NCI-H748 treated with DMSO at 0.1 percent for 48 hours (cell line): Measurements from ENCODE around the gene IL1RL1.

Experiments used
- DNase-seq: peaks from one replicate; lab custom pipeline; 2025; lab: John Stamatoyannopoulos, UW

Gene IL1RL1

DNA sequence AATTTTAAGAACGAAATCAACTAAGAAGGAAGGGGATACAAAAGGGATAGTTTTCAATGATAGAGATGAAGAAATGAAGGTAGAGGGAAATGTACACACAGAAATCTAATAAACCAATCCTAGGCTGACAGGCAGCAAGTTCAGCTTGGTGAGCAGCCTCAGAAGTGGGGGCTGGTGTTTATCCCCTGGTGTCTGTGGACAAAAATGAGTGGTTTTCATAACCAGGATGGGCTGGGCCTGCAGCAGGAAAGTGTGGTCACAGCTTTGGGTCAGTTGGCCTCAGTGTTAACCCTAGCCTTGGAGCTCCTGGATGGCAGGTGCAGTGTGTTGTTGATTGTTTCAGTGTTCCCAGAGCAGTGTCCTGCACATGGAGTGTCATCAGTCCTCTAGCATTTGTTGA, 58.5 kb downstream of the IL1RL1 start:
- no peak for DNase-seq

DNA sequence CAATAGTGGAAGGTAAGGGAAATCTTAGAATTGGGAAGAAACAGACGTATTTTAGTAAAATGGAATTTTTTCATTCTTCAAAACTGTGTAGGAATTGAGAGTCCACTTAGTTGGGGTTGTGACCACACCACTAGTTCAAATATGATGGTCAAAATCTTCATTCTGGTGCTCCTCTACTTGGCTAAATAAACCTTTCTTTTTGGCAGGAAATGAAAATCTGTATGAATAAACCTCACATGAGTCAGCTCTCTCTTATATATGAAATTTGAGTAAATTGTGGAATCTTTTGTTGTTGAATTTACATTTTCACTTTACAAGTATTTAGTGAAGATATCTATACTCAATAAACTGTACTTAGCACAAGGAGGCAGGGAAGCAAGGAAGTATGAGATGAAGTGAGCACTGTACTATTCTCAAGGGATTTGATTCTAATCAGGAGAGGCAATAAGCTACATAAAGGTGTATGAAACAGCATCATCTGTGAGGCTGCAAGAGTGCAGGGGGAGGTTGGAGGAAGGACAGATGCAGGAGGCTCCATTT, 64.8 kb downstream of the IL1RL1 start:
- no peak for DNase-seq

DNA sequence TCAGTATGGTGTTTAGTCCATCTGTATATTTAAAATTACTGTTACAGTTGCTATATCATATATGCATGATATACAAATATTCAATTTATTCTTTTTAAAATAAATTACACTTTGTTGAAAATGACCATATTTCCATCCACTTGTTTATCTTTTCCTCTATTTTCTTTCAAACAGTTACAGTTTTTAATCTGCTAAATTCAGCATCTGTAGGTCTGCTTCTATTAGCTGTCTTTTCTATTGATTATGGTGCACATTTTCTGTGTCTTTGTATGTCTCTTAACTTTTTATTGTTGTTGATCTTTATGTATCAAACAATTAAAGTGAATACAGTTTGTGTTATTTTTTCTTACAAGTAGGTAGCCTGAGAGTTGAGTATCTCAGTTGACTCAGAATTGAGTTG, 72.4 kb downstream of the IL1RL1 start:
- no peak for DNase-seq

DNA sequence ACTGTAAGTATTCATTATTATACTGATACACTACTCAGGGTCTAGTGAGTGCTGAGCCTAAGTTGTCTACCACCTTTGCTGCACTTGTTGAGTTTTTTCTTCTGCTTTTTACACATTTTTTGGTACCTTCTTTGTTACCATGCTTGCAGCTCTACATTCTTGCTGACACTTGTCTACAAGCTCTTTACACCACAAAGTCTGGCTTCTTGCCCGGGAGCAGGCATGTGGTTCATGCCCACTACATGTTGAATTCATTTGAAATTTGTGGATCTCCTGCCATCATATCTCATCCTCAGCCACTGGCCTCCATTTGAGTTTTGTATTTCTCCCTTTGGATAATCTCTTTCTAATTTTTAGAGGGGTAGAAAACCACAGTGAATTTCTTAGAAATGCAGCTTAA, 74.2 kb downstream of the IL1RL1 start:
- no peak for DNase-seq

DNA sequence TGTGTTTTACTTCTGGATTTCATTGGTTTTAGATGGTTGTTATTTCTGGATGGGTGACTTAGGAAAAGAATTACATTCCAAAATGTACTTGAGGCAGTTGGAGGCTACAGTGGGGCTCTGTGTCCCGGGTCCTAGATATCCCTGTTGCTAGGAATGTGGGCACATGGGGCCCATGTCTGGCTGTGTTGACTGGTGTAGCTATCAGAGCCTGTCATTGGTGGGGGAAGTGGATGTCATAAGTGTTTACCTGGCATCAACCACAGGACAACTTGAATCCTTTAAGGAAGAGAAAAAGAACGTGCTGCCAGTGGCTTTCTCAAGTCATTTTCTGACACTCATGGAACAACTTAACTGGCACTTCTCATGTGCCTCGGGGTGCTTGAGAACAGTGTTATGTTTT, 74.6 kb downstream of the IL1RL1 start:
- DNase-seq, result no peak

DNA sequence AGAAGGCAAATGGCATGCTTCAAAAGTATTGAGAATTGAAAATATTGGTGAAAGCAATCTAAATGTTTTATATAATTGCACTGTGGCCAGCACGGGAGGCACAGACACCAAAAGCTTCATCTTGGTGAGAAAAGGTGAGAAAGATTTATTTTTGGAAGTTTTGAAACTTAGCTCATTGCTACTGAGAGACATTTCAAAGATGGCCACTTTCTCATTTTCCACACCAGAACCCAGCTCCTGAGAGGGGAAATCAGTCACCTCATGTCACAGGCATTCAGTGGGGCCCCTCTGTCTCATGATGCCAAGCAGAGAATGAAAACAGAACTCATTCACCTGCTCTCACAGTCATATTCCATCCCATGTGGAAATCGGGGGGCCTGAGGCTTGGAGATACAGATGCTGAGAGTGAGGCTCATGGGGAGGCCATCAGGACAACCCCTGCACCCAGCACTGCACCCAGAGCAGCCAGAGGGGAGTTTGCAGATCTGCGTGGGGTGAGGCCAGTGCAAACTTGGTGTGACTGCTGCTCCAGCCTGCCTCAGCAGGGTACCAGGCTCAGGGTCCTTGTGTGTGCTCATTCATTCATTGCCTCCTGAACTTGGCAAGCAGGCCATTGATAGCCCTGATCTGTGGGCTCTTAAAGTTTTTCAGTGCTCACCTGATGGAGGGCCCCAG, 75.6 kb downstream of the IL1RL1 start:
- no peak for DNase-seq

DNA sequence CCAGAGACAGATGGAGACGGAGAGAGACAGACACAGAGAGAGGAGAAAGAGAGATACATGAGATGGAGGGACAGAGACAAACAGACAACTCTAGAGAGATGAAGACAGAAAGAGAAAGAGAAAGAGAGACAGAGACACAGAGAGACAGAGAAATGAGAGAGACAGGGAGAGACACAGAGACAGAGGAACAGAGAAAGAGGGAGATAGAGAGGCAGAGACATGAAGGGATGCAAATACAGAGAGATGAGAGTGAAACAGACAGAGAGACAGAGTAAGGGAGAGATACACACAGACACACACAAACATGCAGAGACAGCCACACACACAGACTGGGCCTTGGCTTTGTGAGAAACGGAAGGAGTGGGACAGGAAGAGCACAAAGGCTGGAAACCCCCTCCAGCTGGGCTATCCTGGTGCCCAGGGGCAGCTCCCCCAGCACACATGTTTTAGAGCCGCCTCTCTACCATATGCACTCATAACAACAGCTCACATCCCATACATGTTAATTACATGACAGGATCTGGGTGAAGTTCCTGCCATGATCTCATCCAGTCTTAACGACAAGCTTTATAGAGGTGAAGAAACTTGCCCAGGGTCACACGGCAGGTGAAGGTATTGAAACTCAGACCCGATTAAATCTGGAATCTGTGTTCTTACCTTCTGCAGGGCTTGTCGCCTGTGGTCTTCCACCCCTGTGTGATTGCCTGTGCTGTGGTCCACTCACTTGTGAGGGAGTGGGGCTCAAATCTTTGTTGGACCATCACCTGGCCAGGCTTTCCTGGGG, 76.6 kb downstream of the IL1RL1 start:
- no peak for DNase-seq

DNA sequence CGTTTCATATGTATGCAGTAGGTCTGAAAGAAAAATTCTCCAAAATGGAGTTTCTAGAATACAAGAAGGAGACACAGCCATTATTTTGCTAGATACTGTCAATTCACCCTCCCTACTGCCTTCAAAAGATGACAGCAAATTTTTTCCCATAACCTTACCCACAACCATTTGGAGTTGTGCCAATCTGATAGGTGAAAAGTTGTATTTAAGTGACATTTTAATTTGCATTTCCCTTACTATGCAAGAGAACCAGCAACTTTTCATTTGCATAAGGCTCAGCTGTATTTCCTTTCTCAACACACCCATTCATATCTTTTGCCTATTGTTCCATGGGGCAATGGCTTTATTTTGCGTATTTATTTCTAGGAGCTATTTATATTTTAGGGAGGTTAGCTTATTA, 80.2 kb downstream of the IL1RL1 start:
- no peak for DNase-seq

DNA sequence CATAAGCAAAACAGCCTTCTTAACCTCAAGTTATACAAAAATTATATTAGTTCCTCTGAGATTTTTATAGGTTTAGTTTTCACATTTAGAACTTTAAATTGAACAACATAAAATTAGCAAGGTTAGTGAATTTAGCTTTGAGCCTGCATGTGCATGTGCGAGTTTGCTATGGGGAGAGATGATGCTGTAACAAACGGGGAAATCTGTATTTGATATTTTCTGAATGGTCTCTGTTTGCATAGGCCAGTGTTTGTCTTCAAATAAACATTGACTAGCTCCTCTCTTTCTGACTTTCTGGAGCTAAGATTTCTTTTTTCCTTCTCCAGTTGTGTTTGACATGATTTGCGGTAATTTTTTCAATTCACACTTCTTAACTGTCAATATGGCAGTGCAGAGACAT, 80.7 kb downstream of the IL1RL1 start:
- no peak for DNase-seq

DNA sequence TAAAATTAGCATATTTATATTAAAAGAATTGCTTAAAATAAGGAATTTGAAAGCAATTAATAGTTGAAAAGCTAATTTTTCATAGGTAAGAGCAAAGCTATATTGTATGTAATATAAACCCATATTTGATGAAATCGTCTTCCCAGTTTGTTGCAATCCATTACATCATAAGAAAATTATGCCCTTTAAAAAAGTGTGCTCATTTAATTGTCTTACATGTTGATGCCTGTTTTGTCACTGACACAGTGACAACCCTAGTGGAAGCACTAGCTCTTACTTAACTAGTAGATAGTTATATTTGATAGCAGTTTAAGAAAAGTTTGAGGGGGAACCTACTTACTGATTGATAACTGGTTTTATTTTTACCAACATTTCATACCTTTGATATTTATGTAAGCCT, 81.6 kb downstream of the IL1RL1 start:
- no peak for DNase-seq

DNA sequence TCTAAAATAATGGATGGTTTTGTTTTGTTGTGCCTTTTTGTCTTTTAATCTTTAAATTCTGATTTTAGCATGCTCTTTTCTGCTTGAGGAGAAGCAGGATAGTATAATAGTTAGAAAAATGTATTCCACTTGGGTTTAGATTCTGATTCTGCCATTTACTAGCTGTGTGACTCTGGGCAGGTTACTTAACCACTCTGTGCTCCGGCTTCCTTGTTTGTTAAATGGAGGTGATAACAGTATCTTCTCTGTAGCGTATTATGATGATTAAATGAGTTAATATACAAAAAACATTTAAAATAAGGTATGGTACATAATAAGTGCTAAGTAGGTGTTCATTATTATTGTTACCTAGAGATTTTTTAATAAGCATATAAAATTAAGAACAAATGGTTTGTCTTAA, 84.6 kb downstream of the IL1RL1 start:
- no peak for DNase-seq

DNA sequence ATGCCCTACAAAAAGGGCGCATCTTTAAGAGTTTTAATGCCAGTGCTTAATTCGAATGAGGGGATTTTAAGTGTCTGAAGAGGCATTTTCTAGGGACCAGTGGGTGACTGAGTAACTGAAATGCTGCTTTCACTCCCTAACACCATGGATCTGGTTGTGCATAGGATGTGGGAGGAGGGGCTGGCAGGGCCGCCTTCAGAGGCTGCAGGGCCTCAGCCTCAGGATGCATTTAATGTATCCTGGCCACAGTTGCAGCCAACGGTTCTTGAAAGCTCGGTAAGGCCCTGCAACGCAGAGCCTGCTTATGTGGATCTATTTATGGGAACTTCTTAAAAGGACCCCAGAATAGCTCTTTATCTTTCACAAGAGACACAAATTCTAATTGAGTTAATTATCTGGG, 85.8 kb downstream of the IL1RL1 start:
- no peak for DNase-seq

DNA sequence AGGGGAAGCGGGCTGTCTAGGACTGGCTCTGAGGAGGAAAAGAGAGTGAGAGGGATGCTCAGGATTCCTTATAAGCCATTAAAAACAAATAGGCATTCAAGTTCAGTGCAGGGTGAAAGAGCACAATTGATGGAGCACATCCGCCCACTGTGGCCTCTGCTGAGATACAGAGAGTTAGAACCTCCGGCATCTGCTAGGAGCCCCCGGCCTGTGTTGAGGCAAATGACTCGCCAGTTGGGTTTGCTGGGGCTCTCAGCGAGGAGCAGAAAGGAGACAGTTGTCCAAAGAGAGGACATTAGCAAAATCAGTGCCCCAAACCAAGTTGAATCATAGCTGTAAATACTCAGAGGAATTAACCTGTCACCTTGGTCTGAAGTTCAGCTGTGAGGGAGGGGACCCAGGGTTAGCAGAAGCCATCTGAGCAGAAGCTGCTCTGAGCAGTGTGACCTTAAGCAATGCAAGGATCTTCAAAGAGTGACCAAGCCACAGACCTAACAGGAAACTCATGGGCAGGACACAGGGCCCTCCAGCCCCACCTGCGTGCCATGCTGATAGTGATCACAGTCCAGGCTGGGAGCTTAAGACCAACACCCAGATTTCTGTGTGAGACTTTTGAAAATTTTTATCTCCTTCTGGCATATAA, 88.3 kb downstream of the IL1RL1 start:
- DNase-seq, result no peak

DNA sequence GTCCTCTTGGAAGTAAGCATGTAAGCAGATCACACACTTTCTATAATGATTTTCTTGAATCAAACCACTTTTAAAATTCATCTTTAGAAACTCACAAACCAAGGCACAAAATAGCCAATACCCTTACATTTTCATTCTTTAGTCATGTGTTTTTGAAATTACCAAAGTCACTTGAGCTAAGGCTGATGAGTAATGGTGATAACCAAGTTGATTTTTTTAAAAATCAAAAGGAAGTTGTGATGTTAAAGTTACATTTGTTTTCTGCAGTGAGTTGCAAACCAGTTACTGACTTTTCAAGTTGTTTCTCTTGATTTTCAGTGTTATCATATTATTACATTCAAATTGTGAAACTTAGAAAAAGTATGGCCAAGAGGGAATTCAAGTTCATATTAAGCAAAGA, 90.1 kb downstream of the IL1RL1 start:
- no peak for DNase-seq
